COLO668 (cell line): Measurements from ENCODE around the gene TUBGCP6.
"Not testable (repeated sequence)": the region's sequence is repeated elsewhere in the genome, so short reads cannot be mapped to it uniquely, and the experiment has no call there.

ENCODE experiments used
- DNase-seq: peaks from one replicate; lab custom pipeline; 2025; ENCODE audit not compliant: unreplicated experiment; lab: John Stamatoyannopoulos, UW

The TUBGCP6 gene

GRCh38 chr22:50213263-50213662 is 31.6 kb downstream of the TUBGCP6 start:
- DNase-seq: no peak

GRCh38 chr22:50211147-50211546 is 33.7 kb downstream of the TUBGCP6 start:
- DNase-seq: no peak

- no peak for DNase-seq
Measured at GRCh38 chr22:50210378-50211139, 34.3 kb downstream of the TUBGCP6 start.

GRCh38 chr22:50209893-50210292 is 34.9 kb downstream of the TUBGCP6 start:
- DNase-seq: peak; percentile 59

GRCh38 chr22:50208939-50209892 is 35.6 kb downstream of the TUBGCP6 start:
- no peak for DNase-seq

- DNase-seq: no peak
Measured at GRCh38 chr22:50208430-50208938, 36.3 kb downstream of the TUBGCP6 start.

GRCh38 chr22:50207383-50208140 is 37.3 kb downstream of the TUBGCP6 start:
- no peak for DNase-seq

GRCh38 chr22:50206599-50206998 is 38.2 kb downstream of the TUBGCP6 start:
- DNase-seq: peak; percentile 21

GRCh38 chr22:50205781-50206569 is 38.8 kb downstream of the TUBGCP6 start:
- DNase-seq: no peak

GRCh38 chr22:50204998-50205397 is 39.8 kb downstream of the TUBGCP6 start:
- not testable (repeated sequence) for DNase-seq

GRCh38 chr22:50204571-50204970 is 40.3 kb downstream of the TUBGCP6 start:
- DNase-seq: no peak

- DNase-seq: no peak
Measured at GRCh38 chr22:50203288-50203687, 41.5 kb downstream of the TUBGCP6 start.

GRCh38 chr22:50202130-50202666 is 42.6 kb downstream of the TUBGCP6 start:
- no peak for DNase-seq

GRCh38 chr22:50201191-50202129 is 43.4 kb downstream of the TUBGCP6 start:
- DNase-seq: peak; percentile 62

GRCh38 chr22:50200461-50201190 is 44.2 kb downstream of the TUBGCP6 start, which contains the start of gene SELENOO:
Gene SELENOO (plus strand): TSS chr22:50201011. CDS start chr22:50201037, 26 bp downstream.
- DNase-seq: peak; percentile 95

- DNase-seq: peak; percentile 42
Measured at GRCh38 chr22:50199829-50200460, 44.9 kb downstream of the TUBGCP6 start.

- DNase-seq: no peak
Measured at GRCh38 chr22:50199251-50199721, 45.5 kb downstream of the TUBGCP6 start.
